Myocyte (in vitro differentiated cells): ENCODE results near the gene CISD3. TPM values are rescaled to one million over a fixed set of nuclear protein-coding genes. Genes with fewer than 3 reads are reported as not detected.
A peak's percentile ranks its signal among the peaks of the same experiment; 100 is the strongest.

Experiments
- DNase-seq: peaks from one replicate; pipeline ENCODE4 v3.0.0-alpha.2; 2012; ENCODE audit warnings: low read depth
- polyA plus RNA-seq: library from polyadenylated mRNA; unstranded; fragments of >200 nt; gene quantifications from one replicate; pipeline ENCODE4 v1.2.1, GENCODE V29; 2012; ENCODE audit warnings: missing spikeins
- total RNA-seq: library from RNA; depleted of rRNA; stranded (reverse); fragments of >200 nt; gene quantifications from 2 replicates; pipeline ENCODE4 v1.2.3, GENCODE V29; 2014

CISD3 gene
- 3.7 and 6.2 TPM in 2 replicates for total RNA-seq
- 32.6 TPM for polyA plus RNA-seq

GRCh38 chr17:38729886-38730525 lies at the start of gene CISD3:
Gene CISD3 (plus strand): TSS chr17:38730341. CDS start chr17:38730359, 18 bp downstream.
- DNase-seq, result peak; percentile 84

GRCh38 chr17:38681096-38681495 lies 49.0 kb upstream of the CISD3 start:
- no peak for DNase-seq

- no peak for DNase-seq
Measured at GRCh38 chr17:38685491-38685890, 44.6 kb upstream of the CISD3 start.

- DNase-seq, result no peak
Measured at GRCh38 chr17:38687286-38687685, 42.9 kb upstream of the CISD3 start.

GRCh38 chr17:38690386-38690785 lies 39.8 kb upstream of the CISD3 start:
- no peak for DNase-seq

GRCh38 chr17:38691154-38691553 lies 39.0 kb upstream of the CISD3 start:
- no peak for DNase-seq

- DNase-seq, result no peak
Measured at GRCh38 chr17:38693700-38694329, 36.3 kb upstream of the CISD3 start.

- no peak for DNase-seq
Measured at GRCh38 chr17:38697061-38697820, 32.9 kb upstream of the CISD3 start.

GRCh38 chr17:38698760-38699159 lies 31.4 kb upstream of the CISD3 start:
- no peak for DNase-seq

GRCh38 chr17:38701504-38702165 lies 28.5 kb upstream of the CISD3 start:
- no peak for DNase-seq

- peak; percentile 91 for DNase-seq
Measured at GRCh38 chr17:38702166-38702915, 27.8 kb upstream of the CISD3 start.

- DNase-seq, result no peak
Measured at GRCh38 chr17:38702916-38703741, 27.0 kb upstream of the CISD3 start.

GRCh38 chr17:38703742-38704605 lies 26.2 kb upstream of the CISD3 start:
- DNase-seq, result peak; percentile 33

- peak; percentile 81 for DNase-seq
Measured at GRCh38 chr17:38704606-38705522, 25.3 kb upstream of the CISD3 start, which contains the start of gene MLLT6. Gene MLLT6 (plus strand): TSS chr17:38705273. CDS start chr17:38705633, 360 bp downstream.

- DNase-seq, result no peak
Measured at GRCh38 chr17:38705523-38705802, 24.7 kb upstream of the CISD3 start.

GRCh38 chr17:38705803-38706504 lies 24.2 kb upstream of the CISD3 start:
- peak; percentile 47 for DNase-seq

GRCh38 chr17:38706505-38707216 lies 23.5 kb upstream of the CISD3 start:
- DNase-seq, result no peak
